Ectodermal cell (in vitro differentiated cells): ENCODE measurements around the gene TPP2.

Experiments
- H3K27ac ChIP-seq: 2 replicates; pipeline ENCODE4 v1.7.0; 2013; ENCODE audit warnings: mild to moderate bottlenecking, low read depth, low read length; ENCODE audit not compliant: insufficient read depth, poor library complexity, severe bottlenecking
- H3K27me3 ChIP-seq: 2 replicates; pipeline ENCODE4 v1.7.0; 2013; ENCODE audit warnings: mild to moderate bottlenecking, low read length; ENCODE audit not compliant: insufficient read depth, control insufficient read depth, poor library complexity, severe bottlenecking
- H3K36me3 ChIP-seq: one replicate; pipeline ENCODE4 v1.7.0; 2013; ENCODE audit warnings: low read length; ENCODE audit not compliant: control insufficient read depth, insufficient read depth
- H3K4me1 ChIP-seq: one replicate; pipeline ENCODE4 v1.7.0; 2013; ENCODE audit warnings: low read length; ENCODE audit not compliant: control insufficient read depth, insufficient read depth
- H3K4me3 ChIP-seq: 2 replicates; pipeline ENCODE4 v1.7.0; 2013; ENCODE audit warnings: low read depth, low read length, control low read depth; ENCODE audit not compliant: insufficient read depth
- H3K9me3 ChIP-seq: 2 replicates; pipeline ENCODE4 v1.7.0; 2013; ENCODE audit warnings: mild to moderate bottlenecking, low read length, moderate library complexity; ENCODE audit not compliant: control insufficient read depth
- WGBS, 2 experiments: methylation state at CpG; one replicate each; pipeline ENCODE4 v1.1.7; 2013; ENCODE audit warnings: missing lambda C conversion rate in 2 of 2; 5-methylcytosine and 5-hydroxymethylcytosine counted together

The TPP2 gene

GRCh38 chr13:102709536-102709935 is 112.8 kb downstream of the TPP2 start:
- Histone ChIP-seq H3K36me3 (no peaks in the 10 kb centered on the region), H3K9me3 (no peaks in the 10 kb centered on the region), H3K4me1 (no peaks in the 10 kb centered on the region), H3K27me3 (no peaks in the 10 kb centered on the region), H3K4me3 (no peak overlapping the region), H3K27ac (no peak overlapping the region)

GRCh38 chr13:102710261-102710679 is 113.5 kb downstream of the TPP2 start:
- no peak overlapping the region for H3K27ac ChIP-seq
- no peaks in the 10 kb centered on the region for H3K9me3 ChIP-seq
- WGBS, 2 experiments: 94% methylated on average over 9 of the region's 9 CpGs
- no peak overlapping the region for H3K4me3 ChIP-seq
- H3K36me3 ChIP-seq: no peaks in the 10 kb centered on the region
- no peaks in the 10 kb centered on the region for H3K27me3 ChIP-seq
- no peaks in the 10 kb centered on the region for H3K4me1 ChIP-seq

DNA sequence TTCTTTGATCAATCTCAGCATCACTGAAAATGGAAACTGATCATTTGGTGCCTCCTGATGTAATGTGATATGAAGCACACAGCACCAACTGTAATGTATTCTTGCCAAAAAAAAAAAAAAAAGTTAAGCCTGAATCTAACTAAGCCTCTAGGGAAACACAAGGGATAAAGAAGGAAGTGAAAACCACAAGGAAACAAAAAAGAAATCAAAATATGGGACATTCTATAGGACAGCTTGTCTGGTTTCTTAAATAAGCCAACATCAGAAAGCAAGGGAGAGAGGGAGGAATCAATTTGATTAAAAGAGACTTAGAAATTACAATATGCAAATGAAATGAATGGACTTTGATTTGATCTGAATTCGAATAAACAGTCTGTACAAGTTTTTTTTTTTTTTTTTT is 118.7 kb downstream of the TPP2 start:
- 92 to 100% methylated on average over 1 of the region's 1 CpG for WGBS, 2 experiments
- no peaks in the 10 kb centered on the region for H3K4me1 ChIP-seq

GRCh38 chr13:102718746-102719145 is 122.0 kb downstream of the TPP2 start:
- WGBS, 2 experiments: 87 to 91% methylated on average over 2 of the region's 2 CpGs
- Histone ChIP-seq H3K27me3 (no peaks in the 10 kb centered on the region), H3K9me3 (no peaks in the 10 kb centered on the region), H3K4me3 (no peak overlapping the region), H3K4me1 (no peaks in the 10 kb centered on the region), H3K27ac (no peak overlapping the region), H3K36me3 (no peaks in the 10 kb centered on the region)

More for the DNA sequence above, 118.7 kb downstream of the TPP2 start:
- H3K36me3 ChIP-seq: no peaks in the 10 kb centered on the region
- no peaks in the 10 kb centered on the region for H3K27me3 ChIP-seq
- H3K9me3 ChIP-seq: no peaks in the 10 kb centered on the region
- no peak overlapping the region for H3K4me3 ChIP-seq
- no peak overlapping the region for H3K27ac ChIP-seq

DNA sequence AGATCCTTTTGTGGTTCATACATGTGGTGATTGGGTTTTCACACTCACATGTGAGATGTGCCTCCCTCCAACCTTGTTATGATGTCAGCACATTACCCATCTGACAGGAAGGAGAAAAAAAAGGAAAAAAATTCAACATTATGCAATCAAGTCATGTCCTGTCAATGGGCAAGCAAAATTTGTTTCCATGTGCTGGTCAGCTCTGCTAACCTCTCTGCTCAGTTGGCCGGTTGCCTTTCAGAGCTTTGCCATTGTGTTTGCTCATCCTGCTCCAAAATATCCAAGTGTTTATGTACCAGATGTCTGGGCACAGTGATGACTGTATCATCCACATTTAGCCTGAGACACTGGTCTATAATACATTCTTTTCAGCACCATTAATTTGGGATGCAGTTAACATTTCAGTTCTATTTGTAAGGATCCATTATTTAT is 125.0 kb downstream of the TPP2 start:
- Histone ChIP-seq H3K4me3 (no peak overlapping the region), H3K9me3 (no peaks in the 10 kb centered on the region), H3K36me3 (no peaks in the 10 kb centered on the region), H3K27ac (no peak overlapping the region), H3K4me1 (no peaks in the 10 kb centered on the region), H3K27me3 (no peaks in the 10 kb centered on the region)
- WGBS, 2 experiments: 91 to 95% methylated on average over 1 of the region's 1 CpG

- Histone ChIP-seq H3K27me3 (no peaks in the 10 kb centered on the region), H3K36me3 (no peaks in the 10 kb centered on the region), H3K4me1 (no peaks in the 10 kb centered on the region), H3K9me3 (no peaks in the 10 kb centered on the region), H3K27ac (no peak overlapping the region), H3K4me3 (no peak overlapping the region)
- 92% methylated on average over 6 of the region's 6 CpGs for WGBS, 2 experiments
Observed at GRCh38 chr13:102724923-102725322, 128.1 kb downstream of the TPP2 start.

GRCh38 chr13:102726430-102726829 is 129.6 kb downstream of the TPP2 start:
- Histone ChIP-seq H3K27ac (no peak overlapping the region), H3K4me3 (no peak overlapping the region), H3K4me1 (no peaks in the 10 kb centered on the region), H3K27me3 (no peaks in the 10 kb centered on the region), H3K36me3 (no peaks in the 10 kb centered on the region), H3K9me3 (no peaks in the 10 kb centered on the region)
- WGBS, 2 experiments: 98 to 100% methylated on average over 2 of the region's 2 CpGs
